ENCODE results near the gene IFITM2.
A peak's percentile ranks its signal among the peaks of the same experiment; 100 is the strongest.

The IFITM2 gene

DNA sequence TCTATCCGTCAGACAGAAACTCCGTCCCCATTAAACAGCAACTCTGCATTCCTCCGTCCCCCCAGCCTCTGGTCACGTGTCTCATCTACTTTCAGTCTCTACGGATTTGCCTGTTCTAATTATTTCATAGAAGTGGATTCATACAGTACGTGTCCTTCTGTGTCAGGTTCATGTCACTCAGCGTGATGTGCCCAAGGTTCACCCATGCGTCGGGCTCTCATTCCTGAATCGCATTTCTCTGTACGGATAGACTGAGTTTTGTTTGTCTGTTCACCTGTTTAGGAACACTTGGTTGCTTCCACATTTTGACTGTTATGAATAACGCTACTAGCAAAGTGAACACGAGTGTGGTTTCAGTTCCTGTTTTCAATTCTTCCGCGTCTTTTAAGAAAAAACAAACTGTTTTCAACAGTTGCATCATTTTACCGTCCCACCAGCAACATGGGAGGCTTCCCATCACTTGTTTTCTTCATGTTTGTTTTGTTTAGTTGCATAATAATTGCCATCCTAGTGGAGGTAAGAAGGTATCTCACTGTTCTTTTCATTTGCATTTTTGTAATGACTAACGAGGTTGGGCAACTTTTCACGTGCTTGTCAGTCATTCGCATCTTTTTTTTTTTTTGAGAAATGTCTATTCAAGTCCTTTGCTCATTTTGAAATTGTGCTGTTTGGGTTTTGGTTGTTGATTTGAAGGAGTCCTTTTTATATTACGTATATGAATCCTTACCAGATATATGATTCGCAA lies 38.3 kb upstream of the IFITM2 start:
- TF ChIP-seq, protein P1, sequence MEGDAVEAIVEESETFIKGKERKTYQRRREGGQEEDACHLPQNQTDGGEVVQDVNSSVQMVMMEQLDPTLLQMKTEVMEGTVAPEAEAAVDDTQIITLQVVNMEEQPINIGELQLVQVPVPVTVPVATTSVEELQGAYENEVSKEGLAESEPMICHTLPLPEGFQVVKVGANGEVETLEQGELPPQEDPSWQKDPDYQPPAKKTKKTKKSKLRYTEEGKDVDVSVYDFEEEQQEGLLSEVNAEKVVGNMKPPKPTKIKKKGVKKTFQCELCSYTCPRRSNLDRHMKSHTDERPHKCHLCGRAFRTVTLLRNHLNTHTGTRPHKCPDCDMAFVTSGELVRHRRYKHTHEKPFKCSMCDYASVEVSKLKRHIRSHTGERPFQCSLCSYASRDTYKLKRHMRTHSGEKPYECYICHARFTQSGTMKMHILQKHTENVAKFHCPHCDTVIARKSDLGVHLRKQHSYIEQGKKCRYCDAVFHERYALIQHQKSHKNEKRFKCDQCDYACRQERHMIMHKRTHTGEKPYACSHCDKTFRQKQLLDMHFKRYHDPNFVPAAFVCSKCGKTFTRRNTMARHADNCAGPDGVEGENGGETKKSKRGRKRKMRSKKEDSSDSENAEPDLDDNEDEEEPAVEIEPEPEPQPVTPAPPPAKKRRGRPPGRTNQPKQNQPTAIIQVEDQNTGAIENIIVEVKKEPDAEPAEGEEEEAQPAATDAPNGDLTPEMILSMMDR (conservative IDR thresholded peaks at IDR 0.05; ENCODE audit: low read depth, low read length): no peak
- H3K4me3 ChIP-seq (ENCODE audit: low read length): peak overlapping the region; percentile 39

DNA sequence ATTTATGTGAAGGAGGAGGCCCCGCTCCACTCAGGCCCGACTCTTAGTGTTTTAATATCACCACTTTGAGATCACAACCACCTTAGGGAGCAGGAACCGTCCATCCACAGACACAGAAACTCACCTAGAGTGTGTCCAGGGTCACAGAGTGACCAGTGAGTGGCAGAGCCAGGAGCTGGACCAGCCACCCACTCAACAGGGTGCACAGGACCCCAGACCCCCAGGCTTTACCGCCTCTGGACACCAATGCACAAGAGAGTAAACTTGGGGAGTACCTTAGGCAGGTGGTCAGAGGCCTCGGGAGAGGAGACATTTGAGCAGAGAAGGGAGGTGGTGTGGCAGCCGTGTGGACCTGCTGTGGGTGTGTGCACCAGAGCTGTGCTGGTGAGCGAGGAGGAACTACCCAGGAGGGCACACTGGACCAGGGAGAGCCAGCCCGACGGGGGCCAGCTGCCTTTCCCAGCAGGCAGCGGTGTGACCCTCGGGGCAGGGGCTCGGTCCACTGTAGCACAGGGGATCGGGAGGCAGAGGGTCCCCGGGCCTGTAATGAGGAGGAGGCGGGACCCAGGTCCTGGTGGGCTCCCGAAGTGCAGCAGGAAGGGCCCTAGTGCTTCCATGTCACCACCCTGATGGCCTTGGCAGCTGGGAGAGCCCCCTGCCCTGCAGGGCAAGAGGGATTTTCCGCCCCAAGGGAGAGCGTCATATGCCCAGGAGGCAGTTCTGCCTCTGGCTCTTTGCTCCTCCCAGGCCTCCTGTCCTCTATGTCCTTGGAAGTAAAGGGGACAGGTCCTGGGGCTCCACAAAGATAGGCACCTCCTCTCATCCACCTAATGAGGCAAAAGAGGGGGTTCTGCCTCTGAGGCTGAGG lies 36.9 kb upstream of the IFITM2 start:
- TF ChIP-seq, protein P1 (conservative IDR thresholded peaks at IDR 0.05; ENCODE audit: low read depth, low read length): no peak
- DNase-seq (ENCODE audit: low read depth): no peak
- H3K4me3 ChIP-seq (ENCODE audit: low read length): no peak overlapping the region

More for the DNA sequence above, 38.3 kb upstream of the IFITM2 start:
- DNase-seq (ENCODE audit: low read depth): no peak

DNA sequence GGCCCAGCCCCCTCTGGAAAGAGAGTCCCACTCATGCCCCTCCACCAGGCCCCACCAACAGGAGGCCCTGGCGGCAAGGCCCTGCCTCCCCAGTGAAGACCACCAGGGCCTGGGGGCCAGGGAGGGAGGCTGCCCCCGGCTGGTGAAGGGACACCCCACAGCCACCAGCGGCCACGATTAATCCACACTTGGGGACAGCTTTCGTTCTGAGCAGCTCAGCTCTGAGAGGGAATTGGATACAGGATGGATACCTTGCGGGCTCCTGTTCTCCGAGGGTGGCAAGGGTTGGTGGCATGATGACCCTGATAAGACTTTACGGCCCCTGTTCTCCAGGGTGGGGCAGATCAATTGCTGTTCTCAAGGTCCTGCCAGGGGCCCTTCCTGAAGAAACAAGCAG lies 36.3 kb upstream of the IFITM2 start:
- no peak overlapping the region for H3K4me3 ChIP-seq (ENCODE audit: low read length)
- TF ChIP-seq, protein P1 (conservative IDR thresholded peaks at IDR 0.05; ENCODE audit: low read depth, low read length): no peak
- DNase-seq (ENCODE audit: low read depth): no peak

DNA sequence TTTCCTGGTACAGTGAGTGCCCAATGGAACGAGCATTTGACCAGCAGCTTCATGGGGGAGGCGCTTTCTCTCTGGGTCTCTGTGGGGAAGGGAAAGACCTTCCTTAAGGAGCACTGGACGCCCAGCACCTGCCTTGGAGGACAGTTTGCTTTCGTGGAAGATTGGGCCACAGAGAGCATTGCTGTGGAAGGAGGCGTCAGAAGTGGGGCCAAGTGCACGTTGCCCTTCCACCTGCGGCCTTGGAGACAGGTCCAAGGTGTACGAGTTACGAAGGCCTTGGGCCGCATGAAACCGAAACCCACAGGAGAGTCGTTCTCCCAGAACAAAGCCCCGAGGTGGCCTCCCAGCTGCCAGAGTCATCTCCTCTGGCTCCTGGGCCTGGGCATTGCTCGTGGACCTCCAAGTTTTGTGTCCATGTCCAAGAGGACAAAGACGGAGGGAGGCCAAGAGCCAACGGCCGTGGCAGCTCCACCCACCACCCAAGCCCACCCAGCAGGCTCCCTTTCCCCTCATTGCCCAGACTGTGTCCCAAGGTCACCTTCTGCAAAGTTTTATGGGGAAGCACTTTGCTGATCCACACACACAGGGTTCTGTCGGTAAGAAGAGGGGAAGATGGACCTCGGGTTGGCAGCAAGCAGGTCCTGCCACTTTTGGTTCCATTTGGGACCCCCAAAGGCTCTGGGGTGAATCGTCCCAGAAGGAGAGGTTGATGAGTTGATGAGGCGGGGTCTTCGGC lies 35.3 kb upstream of the IFITM2 start:
- TF ChIP-seq, protein P1 (conservative IDR thresholded peaks at IDR 0.05; ENCODE audit: low read depth, low read length): no peak
- H3K4me3 ChIP-seq (ENCODE audit: low read length): no peak overlapping the region
- DNase-seq (ENCODE audit: low read depth): no peak

DNA sequence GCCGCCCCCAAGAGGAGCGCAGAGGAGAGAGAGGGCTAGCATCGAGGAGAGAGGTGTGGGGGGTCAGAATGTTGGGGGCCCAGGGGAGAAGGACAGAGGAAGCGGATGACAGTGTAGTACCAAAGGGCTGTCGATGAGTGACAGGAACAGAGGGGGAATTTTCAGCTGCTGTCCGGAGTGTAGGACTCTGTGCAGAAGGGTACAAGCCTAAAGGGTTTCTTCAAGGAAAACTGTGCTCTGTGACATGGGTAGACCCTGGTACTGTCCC lies 34.8 kb upstream of the IFITM2 start:
- no peak overlapping the region for H3K4me3 ChIP-seq (ENCODE audit: low read length)
- TF ChIP-seq, protein P1 (conservative IDR thresholded peaks at IDR 0.05; ENCODE audit: low read depth, low read length): no peak
- DNase-seq (ENCODE audit: low read depth): no peak

DNA sequence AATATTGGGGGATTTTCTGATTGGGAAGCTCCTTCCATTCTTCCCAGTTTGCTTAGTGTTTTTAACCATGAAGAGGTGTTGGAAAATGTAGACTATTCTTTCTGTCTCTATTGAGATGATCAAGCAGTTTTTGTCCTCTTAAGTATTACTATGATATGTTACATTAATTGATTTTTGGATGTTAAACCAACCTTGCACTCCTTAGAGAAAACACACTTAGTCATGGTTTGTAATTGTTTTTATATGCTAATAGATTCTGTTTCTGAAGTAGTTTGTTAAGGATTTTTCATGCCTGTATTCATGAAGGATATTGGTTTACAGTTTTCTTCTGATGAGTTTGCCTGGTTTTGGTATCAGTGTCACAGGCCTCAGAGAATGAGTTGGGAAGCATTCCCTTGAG lies 31.4 kb upstream of the IFITM2 start:
- TF ChIP-seq, protein P1 (conservative IDR thresholded peaks at IDR 0.05; ENCODE audit: low read depth, low read length): no peak
- DNase-seq (ENCODE audit: low read depth): no peak
- H3K4me3 ChIP-seq (ENCODE audit: low read length): no peak overlapping the region

Data from retinal pigment epithelial cell (primary cell).